ENCODE measurements around the gene IRX4.

Gene IRX4

DNA sequence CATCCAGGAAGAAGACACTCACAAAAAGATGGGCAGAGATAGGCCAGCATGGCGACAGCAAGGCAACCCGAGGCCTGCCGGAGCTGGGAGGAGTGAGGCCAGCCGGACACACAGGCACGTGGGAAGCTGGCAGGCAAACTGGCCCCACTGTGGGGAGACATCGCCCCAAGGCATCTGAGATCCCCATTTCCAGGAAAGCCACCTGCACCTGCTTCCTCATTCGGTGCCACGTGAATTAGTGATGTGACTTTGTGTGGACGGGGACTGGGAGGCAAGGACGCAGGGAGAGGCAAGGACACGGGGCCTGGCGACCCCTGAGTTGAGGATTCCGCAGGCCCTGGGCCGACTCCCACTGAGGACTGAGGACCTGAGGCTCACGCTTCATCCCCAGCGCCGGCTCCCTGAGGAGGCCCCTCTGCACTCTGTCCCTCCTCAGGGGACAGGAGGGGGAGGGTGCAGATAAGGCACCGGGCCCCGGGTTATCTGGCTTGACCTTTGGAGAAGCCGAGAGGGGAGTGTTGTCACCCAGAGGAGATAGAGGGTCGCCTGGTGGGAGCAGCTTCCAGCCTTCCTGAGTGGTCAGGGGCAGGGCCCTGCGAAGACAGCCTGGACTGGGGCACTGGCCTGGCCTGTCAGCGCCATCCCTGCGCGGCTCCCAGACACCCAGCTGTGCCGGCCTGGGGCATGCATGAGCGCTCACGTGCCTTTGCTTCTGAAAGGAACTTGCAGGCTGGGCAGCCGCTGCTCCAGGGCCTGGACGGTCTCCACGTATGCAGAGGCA is 41.8 kb downstream of the IRX4 start:
- DNase-seq (ENCODE audit: low read depth in 2 of 3, low spot score in 1 of 3) = no peak

DNA sequence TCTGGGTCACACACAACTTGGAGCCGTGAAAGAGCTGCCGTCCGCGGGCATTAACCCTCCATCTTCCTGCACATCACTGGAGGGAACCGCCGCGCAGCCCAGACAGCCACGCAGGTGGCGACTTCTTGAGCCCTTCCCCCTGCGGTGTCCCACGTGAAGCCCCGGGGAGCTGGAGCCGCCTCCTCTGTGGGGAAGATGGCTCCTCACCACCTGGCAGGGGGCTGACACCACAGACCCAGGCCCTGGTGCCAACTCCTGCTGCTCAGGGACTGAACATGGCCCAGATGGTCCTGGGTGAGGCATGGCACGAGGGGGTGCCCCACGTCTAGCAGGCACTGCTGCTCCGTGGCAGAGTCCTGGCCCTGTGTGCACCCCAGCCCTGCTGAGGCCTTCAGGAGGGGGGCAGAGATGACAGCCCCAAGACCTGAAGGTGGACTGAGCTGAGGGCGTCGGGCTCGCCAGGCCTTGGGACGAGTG is 42.6 kb downstream of the IRX4 start:
- no peak for DNase-seq (ENCODE audit: low read depth in 2 of 3, low spot score in 1 of 3)

DNA sequence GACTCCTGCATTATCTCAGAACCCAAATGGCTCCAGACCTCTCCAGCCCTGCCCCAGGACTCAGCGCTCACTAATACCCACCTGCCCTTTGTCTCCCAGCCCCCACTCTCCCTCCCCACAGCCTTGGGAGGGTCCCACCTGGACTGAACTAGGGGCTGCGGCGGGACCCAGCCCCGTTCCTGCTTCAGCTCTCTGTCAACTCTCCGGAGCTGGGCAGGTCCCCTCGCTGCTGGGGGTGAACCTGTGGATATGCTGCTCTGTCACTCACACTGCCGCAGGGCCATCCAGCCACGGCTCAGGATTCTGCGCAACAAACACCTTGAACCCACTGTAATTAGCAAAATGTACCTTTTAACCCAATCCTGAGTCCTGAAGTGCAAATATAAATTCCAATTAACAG is 44.7 kb downstream of the IRX4 start:
- no peak for DNase-seq (ENCODE audit: low read depth in 2 of 3, low spot score in 1 of 3)

DNA sequence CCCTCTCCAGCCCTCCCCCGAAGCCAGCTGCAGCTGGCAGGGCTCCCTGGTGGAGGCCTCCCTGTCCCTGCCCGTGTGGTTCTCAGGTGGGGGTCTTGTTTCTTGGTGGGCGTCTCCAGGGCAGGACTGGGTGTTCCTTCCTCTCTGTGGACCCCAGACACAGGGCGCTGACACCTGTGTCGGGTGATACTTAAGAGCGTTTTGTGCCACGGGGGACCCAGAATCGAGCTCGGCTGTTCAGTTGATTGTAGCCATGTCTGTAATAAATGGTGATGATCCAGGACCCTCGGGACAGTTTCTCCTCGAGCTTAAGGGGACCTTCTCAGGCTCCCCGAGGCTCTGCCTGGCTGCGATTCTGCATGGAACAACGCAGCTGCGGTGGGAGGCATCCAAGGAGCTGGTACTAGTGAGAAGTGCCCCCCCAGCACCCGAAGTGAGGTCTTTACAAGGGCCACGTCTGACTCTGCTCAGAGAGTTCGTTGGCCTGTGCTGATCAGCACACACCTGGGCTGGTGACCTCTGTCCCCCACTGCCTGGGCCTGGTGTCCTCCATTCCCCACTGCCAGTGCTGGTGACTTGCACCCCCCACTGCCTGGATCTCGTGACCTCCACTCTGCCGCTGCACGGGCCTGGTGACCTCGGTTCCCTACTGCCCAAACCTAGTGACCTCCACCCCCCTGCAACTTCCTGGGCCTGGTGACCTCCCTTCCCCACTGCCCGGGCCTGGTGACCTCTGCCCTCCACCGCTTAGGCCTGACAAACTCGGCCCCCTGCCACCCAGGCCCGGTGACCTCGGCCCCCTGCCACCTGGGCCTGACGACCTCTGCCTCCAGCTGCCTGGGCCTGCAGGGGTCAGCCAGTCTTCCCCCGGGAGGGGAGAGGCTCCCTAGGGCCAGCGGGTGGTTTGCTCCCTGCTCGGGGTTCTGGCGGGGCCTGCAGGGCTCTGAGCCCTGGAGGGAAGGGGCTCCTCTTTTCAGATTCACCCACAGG is 45.5 kb downstream of the IRX4 start:
- DNase-seq (ENCODE audit: low read depth in 2 of 3, low spot score in 1 of 3) = no peak

DNA sequence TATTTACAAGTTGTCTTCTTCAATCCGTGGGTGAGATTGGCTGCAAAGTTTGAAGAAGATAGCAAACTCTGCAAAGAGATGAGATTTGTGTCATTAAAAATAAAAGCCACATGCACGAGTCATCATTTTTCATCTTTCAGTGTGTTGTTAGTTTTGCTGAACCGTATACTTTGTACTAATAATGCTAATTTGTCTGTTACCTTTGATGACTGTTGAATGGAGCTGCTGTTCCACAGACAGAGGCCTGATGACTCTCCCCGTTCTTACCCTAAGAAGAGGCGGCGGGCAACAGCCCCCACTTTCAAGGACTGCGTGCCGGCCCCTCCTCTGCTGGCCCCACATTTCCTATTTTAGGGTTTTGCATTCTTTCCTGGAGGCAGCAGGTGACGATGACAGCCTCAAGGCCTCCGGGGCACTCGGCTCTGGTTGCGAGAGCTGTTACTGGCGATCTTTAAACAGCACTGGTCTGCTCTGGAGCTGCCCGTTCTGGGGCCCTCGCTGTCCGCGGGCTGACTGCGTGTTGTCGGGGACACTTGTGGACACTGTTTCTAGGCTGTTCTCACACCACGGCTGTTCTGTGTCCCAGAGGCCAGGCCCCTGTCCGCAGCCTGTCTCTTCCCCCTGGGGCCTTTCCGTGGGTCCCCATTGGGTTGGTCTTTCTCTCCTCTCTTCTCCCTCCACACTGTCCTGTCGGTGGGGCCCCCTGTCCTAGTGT is 46.4 kb downstream of the IRX4 start:
- DNase-seq (ENCODE audit: low read depth in 2 of 3, low spot score in 1 of 3) = no peak

DNA sequence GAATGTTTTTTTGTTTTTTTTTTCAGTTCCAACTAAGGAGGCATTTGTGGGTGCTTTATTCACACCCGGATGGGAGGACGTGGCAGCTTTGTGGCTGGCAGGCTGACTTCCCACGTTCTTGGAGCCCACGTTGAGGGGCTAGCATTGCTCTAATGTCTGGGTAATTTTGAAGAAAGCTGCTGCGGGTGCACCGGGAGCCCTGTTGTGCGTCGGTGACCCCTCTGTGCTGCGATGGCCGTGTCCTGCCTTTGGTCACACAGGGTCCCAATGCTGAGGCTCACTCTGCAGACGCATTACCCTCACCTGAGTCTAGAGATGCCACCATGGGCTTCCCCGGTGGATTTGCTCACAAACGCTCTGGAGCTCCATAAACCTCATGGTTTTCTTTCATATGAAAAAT is 47.3 kb downstream of the IRX4 start:
- no peak for DNase-seq (ENCODE audit: low read depth in 2 of 3, low spot score in 1 of 3)

DNA sequence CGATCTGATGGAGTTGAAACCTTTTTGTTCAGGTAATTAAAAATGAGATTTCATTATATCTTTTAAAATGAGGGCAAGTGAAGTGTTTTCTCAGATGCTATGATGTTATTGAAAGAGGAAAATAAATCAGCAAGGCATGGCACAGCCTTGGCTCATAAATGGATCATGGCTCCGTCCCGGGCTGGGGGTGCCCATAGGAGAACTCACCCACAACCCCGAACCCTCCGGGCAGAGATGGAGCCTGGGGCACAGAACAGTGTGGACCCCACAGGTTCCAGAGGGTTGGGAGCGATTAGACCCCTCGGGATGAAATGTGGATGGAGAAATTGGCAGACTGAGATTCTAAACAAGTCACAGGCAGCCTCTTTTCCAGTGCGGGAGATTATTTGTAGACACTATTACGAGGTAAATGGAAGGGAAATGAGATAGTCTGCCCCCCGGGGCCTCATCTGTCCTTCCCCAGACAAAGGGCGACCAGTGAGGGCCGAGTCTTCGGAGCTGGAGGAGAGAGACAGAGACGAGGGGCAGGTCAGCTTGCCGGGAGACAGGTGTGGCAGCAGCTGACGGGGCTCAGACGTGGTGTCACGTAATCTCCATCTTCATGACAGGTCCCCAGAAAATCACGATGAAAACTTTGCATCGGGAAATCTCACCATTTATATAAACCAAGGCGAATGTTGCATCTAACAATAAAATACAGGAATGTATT is 47.9 kb downstream of the IRX4 start:
- DNase-seq (ENCODE audit: low read depth in 2 of 3, low spot score in 1 of 3) = no peak

DNA sequence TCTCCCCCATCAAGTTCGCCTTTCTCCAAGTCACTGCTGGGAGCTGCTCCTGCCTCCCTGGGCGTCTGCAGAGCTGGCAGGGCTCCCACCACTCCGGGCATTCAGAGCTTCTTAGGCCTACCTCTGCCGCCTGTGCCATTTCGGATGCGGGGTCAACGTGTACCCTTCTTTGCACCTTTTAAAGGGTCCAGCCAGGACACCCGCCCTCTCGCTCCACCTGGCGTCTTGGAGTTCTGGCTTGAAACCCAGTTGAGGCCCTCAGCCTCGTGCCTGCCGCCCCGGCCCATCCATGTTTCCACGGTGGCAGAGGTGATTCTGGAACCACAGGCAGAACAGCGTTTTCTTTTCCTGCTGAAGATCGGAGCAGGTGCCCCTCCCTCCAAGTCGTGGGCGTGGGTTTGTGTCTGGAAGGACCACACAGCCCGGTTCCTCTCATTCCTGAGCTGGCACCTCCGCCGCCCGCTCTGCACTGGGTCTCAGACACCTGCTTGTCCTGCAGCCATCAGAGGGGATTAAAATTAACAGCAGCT is 48.6 kb downstream of the IRX4 start:
- DNase-seq (ENCODE audit: low read depth in 2 of 3, low spot score in 1 of 3) = no peak

DNA sequence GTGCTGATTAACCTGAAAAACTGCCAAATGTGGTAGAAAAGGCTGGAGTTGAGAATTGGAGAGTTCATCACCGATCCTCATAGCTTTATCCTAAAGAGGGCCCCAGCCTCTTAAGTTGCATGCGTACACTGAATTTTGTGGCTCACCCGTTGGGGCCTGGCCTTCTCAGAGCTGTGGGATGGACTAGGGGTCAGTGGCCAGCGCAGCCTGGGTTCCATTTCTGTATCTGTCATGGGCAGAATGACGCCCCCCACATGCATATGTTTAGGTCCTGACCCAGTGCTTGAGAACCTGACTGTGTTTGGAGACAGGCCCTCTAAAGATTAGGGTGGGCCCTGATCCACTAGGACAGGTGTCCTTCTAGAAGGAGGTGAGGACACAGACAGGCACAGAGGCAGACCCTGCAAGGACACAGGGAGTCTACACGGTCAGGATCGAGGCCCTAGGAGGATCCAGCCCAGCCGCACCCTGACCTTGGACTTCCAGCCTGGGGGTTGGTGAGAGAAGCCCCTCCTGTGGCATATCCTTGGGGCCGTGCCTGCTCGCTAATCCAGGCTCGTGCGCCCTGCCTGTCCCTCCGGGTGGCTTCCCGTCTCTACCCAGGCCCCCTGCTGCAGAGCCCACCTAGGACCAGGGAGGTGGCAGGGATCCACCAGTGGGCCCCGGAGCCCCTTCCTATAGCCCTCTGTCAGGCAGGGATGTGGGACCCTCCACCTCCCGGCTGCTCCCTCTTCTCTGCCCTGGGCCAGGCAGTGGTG is 49.3 kb downstream of the IRX4 start:
- no peak for DNase-seq (ENCODE audit: low read depth in 2 of 3, low spot score in 1 of 3)

DNA sequence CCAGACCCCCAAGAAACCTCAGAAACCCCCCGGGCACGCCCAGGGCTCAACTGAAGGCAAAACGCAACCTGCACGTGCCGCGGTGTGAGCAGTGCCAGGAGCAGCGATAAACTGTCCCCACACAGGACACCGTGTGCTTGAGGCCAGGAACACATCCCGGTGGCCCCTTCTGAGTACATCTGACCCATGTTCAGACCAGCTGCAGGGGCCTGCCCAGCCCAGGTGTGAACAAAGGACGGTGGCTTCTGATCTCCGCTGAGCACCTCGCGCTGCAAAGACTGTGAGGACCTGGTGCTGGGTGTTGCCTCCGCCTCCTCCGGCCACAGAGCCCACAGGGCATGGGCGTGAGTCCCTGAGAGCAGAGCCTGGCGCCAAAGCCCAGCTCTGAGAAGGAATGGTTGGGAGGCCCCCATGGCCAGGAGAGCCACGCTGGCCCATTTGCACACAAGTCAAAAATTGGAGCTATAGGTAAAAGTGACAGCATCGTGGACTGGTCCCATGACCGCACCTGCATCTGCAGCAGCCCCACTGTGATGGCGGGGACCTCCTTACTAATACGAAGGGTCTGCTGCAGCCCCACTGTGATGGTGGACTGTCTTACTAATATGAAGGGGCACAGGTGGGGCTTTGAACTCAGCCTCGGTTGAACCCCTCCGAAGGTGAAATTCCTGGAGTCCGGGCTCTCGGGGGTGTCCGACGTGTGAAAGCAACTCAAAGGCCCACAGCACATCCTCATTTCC is 50.0 kb downstream of the IRX4 start:
- DNase-seq (ENCODE audit: low read depth in 2 of 3, low spot score in 1 of 3) = no peak

DNA sequence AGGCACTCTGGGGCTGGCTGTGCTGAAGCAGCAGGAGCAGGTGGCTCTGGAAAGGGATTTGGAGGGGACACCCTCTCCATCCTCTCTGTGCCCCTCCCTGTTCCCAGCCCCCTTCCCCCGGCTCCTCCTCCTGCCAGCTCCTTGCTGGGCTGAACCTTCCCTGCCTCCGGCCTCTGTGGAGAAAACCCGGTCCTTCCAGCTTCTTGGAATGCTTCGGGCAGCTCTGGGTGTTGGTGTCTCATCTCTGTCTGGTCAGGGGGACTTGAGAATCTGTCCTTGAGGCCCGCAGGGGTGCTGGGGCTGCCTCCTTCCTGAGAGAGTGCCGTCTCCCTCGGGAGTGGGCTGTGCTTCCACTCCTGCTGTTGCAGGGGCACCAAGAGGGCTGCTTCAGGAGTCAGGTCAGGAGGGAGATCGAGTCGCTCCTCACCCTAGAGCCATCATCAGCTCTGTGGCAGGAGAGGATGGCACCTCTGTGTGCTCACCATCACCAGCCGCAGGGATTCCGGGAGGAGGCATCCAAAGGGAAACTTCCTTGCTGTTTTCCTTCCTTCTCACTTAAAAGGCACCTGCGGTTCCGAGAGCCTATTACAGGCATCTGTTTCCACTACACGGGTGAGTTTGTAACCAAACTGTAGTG is 50.9 kb downstream of the IRX4 start:
- DNase-seq (ENCODE audit: low read depth in 2 of 3, low spot score in 1 of 3) = no peak

DNA sequence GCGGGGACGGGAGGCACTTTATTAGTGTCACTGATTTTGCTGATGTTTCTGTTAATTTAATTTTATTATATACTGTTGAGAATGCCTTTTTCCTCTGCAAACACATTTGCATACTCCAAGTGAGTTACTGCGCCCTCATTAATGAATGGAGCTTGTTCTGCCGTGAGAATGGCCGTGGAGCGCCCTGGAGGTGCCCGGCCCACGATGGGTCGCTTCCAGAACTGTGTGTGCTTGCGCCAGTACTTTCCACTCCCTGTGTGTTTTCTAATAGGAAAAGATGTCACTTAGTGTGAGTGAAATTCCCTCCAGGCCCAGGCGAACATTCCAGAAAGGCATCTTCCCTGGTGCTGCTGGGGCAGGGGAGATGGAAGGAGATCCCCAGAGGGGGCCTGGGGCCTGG is 51.5 kb downstream of the IRX4 start:
- no peak for DNase-seq (ENCODE audit: low read depth in 2 of 3, low spot score in 1 of 3)

DNA sequence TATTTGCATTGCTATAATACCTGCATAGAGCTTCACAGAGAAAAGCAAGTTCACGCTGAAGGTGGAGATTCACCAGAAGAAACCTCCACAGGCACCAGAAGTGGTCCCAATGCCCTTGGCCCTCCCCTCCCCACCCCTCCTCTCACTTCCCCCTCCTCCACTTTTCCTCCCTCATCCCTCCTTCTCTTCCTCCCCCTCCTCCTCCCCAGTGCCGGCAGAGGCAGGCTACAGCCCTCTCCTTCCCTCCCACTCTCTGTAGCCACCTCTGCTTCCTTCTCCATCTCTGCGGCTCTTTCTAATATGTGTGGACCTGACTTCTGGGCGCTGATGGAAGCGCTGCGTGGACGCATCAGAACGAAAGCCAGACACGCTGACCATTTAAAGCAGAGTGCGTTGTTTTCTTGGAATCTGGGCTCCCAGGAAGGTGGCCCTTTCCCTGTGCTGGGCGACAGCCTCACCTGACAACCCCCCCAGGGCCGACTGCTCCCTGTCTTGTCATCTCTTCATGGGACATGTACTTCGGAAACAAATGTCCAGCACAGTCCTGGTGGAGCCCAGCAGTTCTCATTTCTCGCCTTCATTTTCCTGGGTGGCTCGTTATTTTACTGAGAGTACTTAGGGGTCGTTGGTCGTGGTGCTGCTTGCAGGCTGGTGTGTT is 52.0 kb downstream of the IRX4 start:
- DNase-seq (ENCODE audit: low read depth in 2 of 3, low spot score in 1 of 3) = no peak

DNA sequence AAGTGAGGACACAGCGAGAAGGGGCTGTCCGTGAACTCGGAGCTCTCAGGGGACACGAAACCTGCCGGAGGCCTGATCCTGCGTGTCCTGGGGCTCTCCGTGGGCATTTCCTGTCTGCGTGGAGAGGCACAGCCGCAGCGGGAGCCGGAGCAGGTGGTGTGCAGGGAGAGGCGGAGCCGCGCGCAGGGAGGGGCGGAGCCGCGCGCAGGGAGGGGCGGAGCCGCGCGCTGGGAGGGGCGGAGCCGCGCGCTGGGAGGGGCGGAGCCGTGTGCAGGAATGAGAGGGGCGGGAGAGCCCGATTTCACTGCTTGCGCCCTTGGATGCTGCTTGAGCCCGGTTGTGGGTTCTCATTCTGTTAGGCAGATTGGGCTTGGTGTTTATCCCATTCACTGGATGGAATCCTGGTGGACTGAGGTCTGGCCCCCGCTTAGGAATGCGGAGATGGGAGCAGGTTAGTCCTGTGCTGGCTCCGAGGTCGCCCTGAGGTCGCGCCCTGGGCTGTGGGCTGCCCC is 54.8 kb downstream of the IRX4 start:
- no peak for DNase-seq (ENCODE audit: low read depth in 2 of 3, low spot score in 1 of 3)
